ENCODE results near the gene PECR.

PECR gene

GRCh38 chr2:216086207-216086893 is 4.7 kb upstream of the PECR start:
- peaks cover 20% of the 10 kb centered on the region for H3K27me3 ChIP-seq (ENCODE audit: insufficient read depth, low read length, poor library complexity)
- no peak overlapping the region for H3K4me3 ChIP-seq (ENCODE audit: low read depth in 1 of 2, low read length in 2 of 2)
- H3K79me2 ChIP-seq (ENCODE audit: insufficient read depth, low read length), result no peaks in the 10 kb centered on the region
- no peak overlapping the region for H3K9ac ChIP-seq (ENCODE audit: low read depth, low read length)
- ATAC-seq (ENCODE audit: insufficient read depth, low read depth) (no peak), DNase-seq (no peak)
- H3K4me2 ChIP-seq (ENCODE audit: insufficient read depth, low read length), result no peak overlapping the region
- H3K4me1 ChIP-seq (ENCODE audit: insufficient read depth, low read length), result peaks cover 24% of the 10 kb centered on the region
- TF ChIP-seq CTCF (IDR thresholded peaks at IDR 0.05; ENCODE audit: borderline replicate concordance, extremely low read depth, low read length, poor library complexity, severe bottlenecking), result no peak
- TF ChIP-seq EZH2 (IDR thresholded peaks at IDR 0.05; ENCODE audit: borderline replicate concordance, low read depth, low read length, severe bottlenecking), result no peak
- H2AFZ ChIP-seq (ENCODE audit: low read depth, low read length), result no peak overlapping the region
- no peaks in the 10 kb centered on the region for H3K9me3 ChIP-seq (ENCODE audit: insufficient read depth, low read length, severe bottlenecking)
- H3K36me3 ChIP-seq (ENCODE audit: insufficient read depth, low read length), result no peaks in the 10 kb centered on the region
- H4K20me1 ChIP-seq (ENCODE audit: insufficient read depth, low read length), result no peaks in the 10 kb centered on the region
- no peak overlapping the region for H3K27ac ChIP-seq (ENCODE audit: low read length)

- Histone ChIP-seq H2AFZ (ENCODE audit: low read depth, low read length) (no peak overlapping the region; the same call in 1 of the 2 replicates), H3K27ac (ENCODE audit: low read length) (no peak overlapping the region), H3K27me3 (ENCODE audit: insufficient read depth, low read length, poor library complexity) (peaks cover 25% of the 10 kb centered on the region), H3K4me3 (ENCODE audit: low read depth in 1 of 2, low read length in 2 of 2) (no peak overlapping the region), H4K20me1 (ENCODE audit: insufficient read depth, low read length) (no peaks in the 10 kb centered on the region), H3K4me2 (ENCODE audit: insufficient read depth, low read length) (no peak overlapping the region), H3K4me1 (ENCODE audit: insufficient read depth, low read length) (peaks cover 29% of the 10 kb centered on the region), H3K9me3 (ENCODE audit: insufficient read depth, low read length, severe bottlenecking) (no peaks in the 10 kb centered on the region), H3K9ac (ENCODE audit: low read depth, low read length) (no peak overlapping the region), H3K79me2 (ENCODE audit: insufficient read depth, low read length) (no peaks in the 10 kb centered on the region), H3K36me3 (ENCODE audit: insufficient read depth, low read length) (no peaks in the 10 kb centered on the region)
- ATAC-seq (ENCODE audit: insufficient read depth, low read depth) (peak; percentile 56), DNase-seq (peak; percentile 29)
- TF ChIP-seq CTCF (IDR thresholded peaks at IDR 0.05; ENCODE audit: borderline replicate concordance, extremely low read depth, low read length, poor library complexity, severe bottlenecking), result no peak
- no peak for TF ChIP-seq EZH2 (IDR thresholded peaks at IDR 0.05; ENCODE audit: borderline replicate concordance, low read depth, low read length, severe bottlenecking)
Measured at GRCh38 chr2:216084547-216084946, 2.9 kb upstream of the PECR start.

GRCh38 chr2:216083464-216084281 is 2.1 kb upstream of the PECR start:
- Histone ChIP-seq H3K9me3 (ENCODE audit: insufficient read depth, low read length, severe bottlenecking) (no peaks in the 10 kb centered on the region), H3K9ac (ENCODE audit: low read depth, low read length) (no peak overlapping the region), H3K27me3 (ENCODE audit: insufficient read depth, low read length, poor library complexity) (peaks cover 25% of the 10 kb centered on the region), H3K4me3 (ENCODE audit: low read depth in 1 of 2, low read length in 2 of 2) (no peak overlapping the region), H3K36me3 (ENCODE audit: insufficient read depth, low read length) (no peaks in the 10 kb centered on the region), H3K4me1 (ENCODE audit: insufficient read depth, low read length) (peaks cover 29% of the 10 kb centered on the region), H3K79me2 (ENCODE audit: insufficient read depth, low read length) (no peaks in the 10 kb centered on the region), H3K27ac (ENCODE audit: low read length) (no peak overlapping the region), H4K20me1 (ENCODE audit: insufficient read depth, low read length) (no peaks in the 10 kb centered on the region), H3K4me2 (ENCODE audit: insufficient read depth, low read length) (no peak overlapping the region), H2AFZ (ENCODE audit: low read depth, low read length) (no peak overlapping the region)
- ATAC-seq (ENCODE audit: insufficient read depth, low read depth) (peak; percentile 15; the same call in 1 of the 3 replicates), DNase-seq (peak; percentile 32)
- TF ChIP-seq EZH2 (IDR thresholded peaks at IDR 0.05; ENCODE audit: borderline replicate concordance, low read depth, low read length, severe bottlenecking), result no peak
- no peak for TF ChIP-seq CTCF (IDR thresholded peaks at IDR 0.05; ENCODE audit: borderline replicate concordance, extremely low read depth, low read length, poor library complexity, severe bottlenecking)
